GM12878 (cell line): ENCODE measurements around the gene PFN4. TPM values are rescaled to one million over a fixed set of nuclear protein-coding genes. Genes with fewer than 3 reads are reported as not detected.

ENCODE experiments used
- ATAC-seq: fragments of 200-7000 bp; cut with Tn5 transposase; 3 replicates; pipeline ENCODE4 v1.9.1; 2020; ENCODE audit warnings: mild to moderate bottlenecking, moderate library complexity
- BruUV-seq: library from RNA; stranded (reverse); fragments of 400-500 nt; replicated peaks from 2 replicates; lab custom pipeline; 2021; lab: Mats Ljungman, UMichigan
- CTCF ChIA-PET: fragments of 300-600 bp; sonication (Branson Sonifier 250); formaldehyde crosslinking; extraction: SDS; loops from one replicate; lab custom pipeline; 2021; ENCODE audit warnings: inconsistent platforms; lab: Yijun Ruan, JAX
- POLR2A ChIA-PET: fragments of 350-600 bp; formaldehyde crosslinking; extraction: SDS; loops from one replicate; lab custom pipeline; 2021; ENCODE audit warnings: inconsistent platforms; lab: Charles Lee
- RAD21 ChIA-PET: fragments of 300-600 bp; sonication (Branson Sonifier 250); formaldehyde crosslinking; loops from one replicate; lab custom pipeline; 2023; ENCODE audit warnings: antibody characterized with exemption; ENCODE audit not compliant: unreplicated experiment; lab: Charles Lee
- SMC1A ChIA-PET: fragments of 300-600 bp; sonication (Branson Sonifier 250); formaldehyde crosslinking; loops from one replicate; lab custom pipeline; 2023; ENCODE audit not compliant: unreplicated experiment, uncharacterized antibody; lab: Charles Lee
- DNase-seq: peaks from one replicate; pipeline ENCODE4 v3.0.0-alpha.2; 2011; ENCODE audit warnings: low read depth, low spot score
- FAIRE-seq: peaks from 3 replicates; lab custom pipeline; 2011; peaks lifted over from hg19 to GRCh38; lab: Jason Lieb, UNC
- H2AFZ ChIP-seq: 2 replicates; pipeline ENCODE4 v1.6.0; 2011; ENCODE audit warnings: low read depth, low read length, control low read depth; ENCODE audit not compliant: control insufficient read depth
- H3K27ac ChIP-seq: 2 replicates; pipeline ENCODE4 v1.5.1; 2011; ENCODE audit warnings: control low read depth; ENCODE audit not compliant: control insufficient read depth, insufficient read depth
- H3K27me3 ChIP-seq, 2 experiments: replicated peaks in 1 of 2; 2 replicates each; pipeline versions ENCODE4 v1.6.0 to v1.6.1; 2011; ENCODE audit warnings: low read length in 1 of 2; ENCODE audit not compliant: control insufficient read depth in 2 of 2, insufficient read depth in 2 of 2
- H3K36me3 ChIP-seq, 2 experiments: 2 replicates each; pipeline ENCODE4 v1.5.1; 2011; ENCODE audit warnings: low read length in 1 of 2; ENCODE audit not compliant: control insufficient read depth in 2 of 2, insufficient read depth in 2 of 2
- H3K4me1 ChIP-seq: 2 replicates; pipeline ENCODE4 v1.6.1; 2011; ENCODE audit warnings: mild to moderate bottlenecking, low read length, moderate library complexity, mixed read lengths; ENCODE audit not compliant: control insufficient read depth, insufficient read depth
- H3K4me2 ChIP-seq: 2 replicates; pipeline ENCODE4 v1.6.0; 2011; ENCODE audit warnings: control low read depth; ENCODE audit not compliant: control insufficient read depth, insufficient read depth
- H3K4me3 ChIP-seq: fragments of 200-600 bp; sonication (generic); 2 replicates; pipeline ENCODE4 v1.5.1; 2016
- H3K79me2 ChIP-seq: 2 replicates; pipeline ENCODE4 v1.6.0; 2011; ENCODE audit warnings: low read length; ENCODE audit not compliant: control insufficient read depth, insufficient read depth
- H3K9ac ChIP-seq: 2 replicates; pipeline ENCODE4 v1.8.0; 2011; ENCODE audit warnings: low read length, control low read depth, mixed read lengths; ENCODE audit not compliant: control insufficient read depth, insufficient read depth
- H3K9me3 ChIP-seq: replicated peaks from 3 replicates; pipeline ENCODE4 v1.5.1; 2011; ENCODE audit warnings: mild to moderate bottlenecking, low read length; ENCODE audit not compliant: control insufficient read depth, insufficient read depth
- H4K20me1 ChIP-seq: 2 replicates; pipeline ENCODE4 v1.6.0; 2011; ENCODE audit not compliant: control insufficient read depth, insufficient read depth
- CEBPZ ChIP-seq: fragments of 150-350 bp; IDR thresholded peaks from 2 replicates; pipeline ENCODE4 v1.6.1; 2016; ENCODE audit warnings: low read depth, low read length
- EED ChIP-seq: sonication (generic); IDR thresholded peaks from 2 replicates; pipeline ENCODE4 v1.6.1; 2016; ENCODE audit warnings: antibody characterized with exemption, low read depth
- NBN ChIP-seq: fragments of 450-650 bp; IDR thresholded peaks from 2 replicates; pipeline ENCODE4 v1.6.1; 2016
- NFXL1 ChIP-seq: fragments of 450-650 bp; IDR thresholded peaks from 2 replicates; pipeline ENCODE4 v1.6.1; 2017; ENCODE audit warnings: antibody characterized with exemption, mild to moderate bottlenecking, borderline replicate concordance
- NR2C2 ChIP-seq: IDR thresholded peaks from 2 replicates; pipeline ENCODE4 v1.6.1; 2011; ENCODE audit warnings: borderline replicate concordance, low read depth; ENCODE audit not compliant: control insufficient read depth, insufficient read length
- POU2F2 ChIP-seq: IDR thresholded peaks from 3 replicates; pipeline ENCODE4 v1.6.1; 2011; ENCODE audit warnings: low read depth, mild to moderate bottlenecking, low read length, borderline replicate concordance
- RBBP5 ChIP-seq: fragments of 200-600 bp; sonication (generic); conservative IDR thresholded peaks from 2 replicates; pipeline ENCODE4 v1.6.1; 2016
- RCOR1 ChIP-seq: conservative IDR thresholded peaks from 2 replicates; pipeline ENCODE4 v1.6.1; 2012; ENCODE audit warnings: low read depth, low read length, improper control_type of control experiment
- ZNF207 ChIP-seq: fragments of 450-650 bp; IDR thresholded peaks from 2 replicates; pipeline ENCODE4 v1.6.1; 2014; ENCODE audit warnings: antibody characterized with exemption, mild to moderate bottlenecking, borderline replicate concordance
- WGBS: methylation state at CpG from one replicate; pipeline ENCODE4 v1.1.6; 2016; ENCODE audit warnings: low lambda C conversion rate; ENCODE audit not compliant: insufficient replicate concordance, insufficient coverage; ENCODE audit errors: missing lambda C conversion rate; 5-methylcytosine and 5-hydroxymethylcytosine counted together
- in situ Hi-C: fragments of 300-500 bp; cut with MboI; formaldehyde crosslinking; loops from 9 replicates; pipeline ENCODE4 v1.14.3; 2018; ENCODE audit warnings: mixed read lengths
- intact Hi-C: fragments of 100-400 bp; cut with micrococcal nuclease; formaldehyde crosslinking; loops from one replicate; pipeline ENCODE4 v1.14.2; 2022; ENCODE audit not compliant: unreplicated experiment
- polyA plus RNA-seq, 11 experiments: library from polyadenylated mRNA; depleted of rRNA in 4 of 11; unstranded in 6 of 11; stranded (reverse) in 5 of 11; fragments of >200 nt; fragmentation: Nextera tagmentation in 4 of 11; fragmentation: Illumina TruSeq in 1 of 11; extraction: Ambion mirVana in 4 of 11; extraction: Trizol in 1 of 11; gene quantifications; 1 replicate in 1 of 11; 2 replicates in 10 of 11; pipeline versions ENCODE4 v1.2.1 to v1.2.3, GENCODE V29; 2011 to 2016; ENCODE audit warnings: inconsistent platforms in 2 of 11, missing spikeins in 2 of 11, low read depth in 1 of 11
- total RNA-seq, 4 experiments: library from RNA; depleted of rRNA in 3 of 4; stranded (reverse); fragments of >200 nt in 3 of 4; fragmentation: Illumina TruSeq in 1 of 4; extraction: Trizol in 1 of 4; gene quantifications; 2 replicates each; pipeline versions ENCODE4 v1.2.1 to v1.2.3, GENCODE V29; 2013 to 2021

PFN4 gene
- total and polyA plus RNA-seq, 10 of the 15 experiments (the other 5 are each of a cell fraction or from before 2014, with no cell fraction given): 0.12 to 2.1 (median 1.0) TPM

- H3K79me2 ChIP-seq: no peaks in the 10 kb centered on the region
- FAIRE-seq: no peak
- H2AFZ ChIP-seq: no peak overlapping the region
- in situ Hi-C loops (no loop called here), intact Hi-C loops (no loop called here)
- WGBS: 80% methylated on average over 1 of the region's 1 CpG
- CTCF ChIA-PET: interaction anchor here (1.0 kb wide), 1 partner anchor 294 kb away, joined by 3 read pairs; no protein-coding TSS in a partner anchor
- H4K20me1 ChIP-seq: no peaks in the 10 kb centered on the region
- no TSS peak for BruUV-seq
- H3K4me2 ChIP-seq: no peak overlapping the region
- no peaks in the 10 kb centered on the region for H3K4me1 ChIP-seq
- no peak overlapping the region for H3K4me3 ChIP-seq
- H3K9me3 ChIP-seq: no peaks in the 10 kb centered on the region
- H3K36me3 ChIP-seq: no peaks in the 10 kb centered on the region
- TF ChIP-seq ZNF207 (no peak), NFXL1 (no peak), EED (no peak), POU2F2 (no peak), RCOR1 (no peak), NBN (no peak), NR2C2 (no peak), RBBP5 (no peak), CEBPZ (no peak)
- H3K27ac ChIP-seq: no peak overlapping the region
- SMC1A ChIA-PET: no interaction called here
- no peaks in the 10 kb centered on the region for H3K27me3 ChIP-seq
- no peak overlapping the region for H3K9ac ChIP-seq
- POLR2A ChIA-PET: no interaction called here
- ATAC-seq: no peak
- DNase-seq: no peak
- RAD21 ChIA-PET: no interaction called here
Measured at GRCh38 chr2:24117902-24118301, 5.2 kb downstream of the PFN4 start.
